Measurements from ENCODE around the gene DPP6.

The DPP6 gene

DNA sequence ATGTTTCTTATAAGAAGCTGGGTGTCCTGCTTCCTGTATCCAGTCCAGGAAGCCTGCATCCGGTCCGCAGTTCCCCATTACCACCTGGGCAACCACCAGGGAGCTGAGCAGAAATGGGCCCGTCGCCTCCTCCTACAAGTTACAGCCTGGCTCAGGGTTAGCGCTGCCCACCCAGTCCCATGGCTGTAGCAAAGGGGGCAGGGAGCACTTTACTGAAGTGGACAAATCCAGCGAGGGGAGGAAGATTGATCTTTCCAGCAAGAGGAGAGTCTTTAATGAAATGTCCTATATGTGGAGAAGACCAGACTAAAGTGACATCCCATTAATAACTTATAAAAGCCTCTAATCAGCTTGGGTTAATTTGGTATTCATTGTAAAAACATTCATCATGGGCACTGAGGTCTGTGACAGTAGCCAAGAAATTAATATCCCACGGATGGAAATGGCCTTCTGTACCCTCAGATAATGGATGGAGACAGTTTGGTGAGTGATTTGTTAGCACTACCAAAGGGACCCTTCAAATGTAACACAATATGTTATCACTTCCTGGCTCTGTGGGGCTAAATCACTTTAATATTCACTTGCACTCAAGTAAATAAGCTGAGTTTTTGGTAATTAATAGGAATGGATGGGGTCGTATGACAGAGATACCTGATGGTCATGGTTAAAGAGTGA lies 627.3 kb downstream of the DPP6 start:
- no peak for DNase-seq
- no peaks in the 10 kb centered on the region for H3K27me3 ChIP-seq (ENCODE audit: insufficient read depth, low read length, poor library complexity)
- no peaks in the 10 kb centered on the region for H3K79me1 ChIP-seq (ENCODE audit: low read length)
- no peaks in the 10 kb centered on the region for H3K79me2 ChIP-seq (ENCODE audit: control insufficient read depth, insufficient read depth, low read length)
- no peak overlapping the region for H2AK5ac ChIP-seq (ENCODE audit: low read length)
- H3K27ac ChIP-seq (ENCODE audit: low read depth, low read length): no peak overlapping the region
- no peak overlapping the region for H3K4ac ChIP-seq (ENCODE audit: low read depth, low read length)
- H3K23ac ChIP-seq (ENCODE audit: low read length): no peak overlapping the region
- no CpG with 5 or more reads among the region's 8 CpGs for WGBS (ENCODE audit: extremely low coverage, insufficient coverage, low lambda C conversion rate)
- H4K5ac ChIP-seq (ENCODE audit: low read length): no peak overlapping the region
- H3K56ac ChIP-seq (ENCODE audit: low read length): no peak overlapping the region
- H2BK15ac ChIP-seq (replicated peaks; ENCODE audit: low read depth): no peak overlapping the region
- no peaks in the 10 kb centered on the region for H3K36me3 ChIP-seq (ENCODE audit: control insufficient read depth, insufficient read depth, low read length)
- H4K8ac ChIP-seq (ENCODE audit: low read depth, low read length): no peak overlapping the region
- no peaks in the 10 kb centered on the region for H3K4me1 ChIP-seq (ENCODE audit: control insufficient read depth, low read depth, low read length)
- no peak overlapping the region for H2BK120ac ChIP-seq (ENCODE audit: low read depth, low read length)
- H3K18ac ChIP-seq (ENCODE audit: low read length): no peak overlapping the region
- H3K9ac ChIP-seq (ENCODE audit: low read length): no peak overlapping the region
- no peak overlapping the region for H2BK5ac ChIP-seq (ENCODE audit: low read length)
- H3K4me3 ChIP-seq (ENCODE audit: low read length): no peak overlapping the region
- H3K4me2 ChIP-seq (ENCODE audit: low read length): no peak overlapping the region

DNA sequence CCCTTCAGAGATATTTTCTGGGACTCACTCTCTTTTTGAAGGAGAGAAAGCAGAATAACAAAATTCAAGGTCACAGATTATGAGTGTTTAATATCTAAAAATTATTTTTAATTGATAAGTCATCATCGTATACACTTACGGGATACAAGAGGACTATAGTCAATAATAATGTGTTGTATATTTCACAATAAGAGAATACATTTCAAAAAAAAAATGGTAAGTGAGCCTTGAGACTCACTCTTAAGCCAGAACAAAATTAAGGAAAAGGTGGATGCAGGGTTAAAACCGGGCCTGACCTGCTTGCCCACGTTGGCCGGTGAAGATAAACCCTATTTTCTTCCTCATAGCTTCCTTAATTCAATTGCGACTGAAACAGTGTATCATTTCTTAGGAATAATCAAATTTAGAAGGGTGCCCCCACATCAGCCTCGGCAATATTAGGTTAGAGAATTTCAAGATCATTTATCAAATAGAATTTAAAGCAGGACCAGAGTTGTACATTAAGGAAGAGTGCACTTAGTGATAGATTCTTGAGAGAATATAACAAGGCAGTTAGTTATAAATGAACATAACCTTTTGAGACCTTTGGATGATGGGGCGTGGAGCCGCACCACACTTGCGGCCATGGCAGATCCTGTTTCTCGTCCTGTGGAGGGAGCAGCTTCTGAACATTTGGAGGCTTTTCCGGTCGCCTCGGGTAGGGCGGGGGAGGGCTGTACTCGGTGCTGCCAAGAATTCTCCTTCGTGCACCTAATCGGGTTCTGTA lies 628.9 kb downstream of the DPP6 start:
- peak; percentile 11 for DNase-seq
- Histone ChIP-seq H3K27me3 (ENCODE audit: insufficient read depth, low read length, poor library complexity) (no peaks in the 10 kb centered on the region), H3K4me1 (ENCODE audit: control insufficient read depth, low read depth, low read length) (no peaks in the 10 kb centered on the region), H2BK120ac (ENCODE audit: low read depth, low read length) (no peak overlapping the region), H4K8ac (ENCODE audit: low read depth, low read length) (no peak overlapping the region), H3K9ac (ENCODE audit: low read length) (no peak overlapping the region), H2BK5ac (ENCODE audit: low read length) (no peak overlapping the region), H3K36me3 (ENCODE audit: control insufficient read depth, insufficient read depth, low read length) (no peaks in the 10 kb centered on the region), H3K18ac (ENCODE audit: low read length) (no peak overlapping the region), H3K4ac (ENCODE audit: low read depth, low read length) (no peak overlapping the region), H3K4me3 (ENCODE audit: low read length) (no peak overlapping the region), H3K4me2 (ENCODE audit: low read length) (no peak overlapping the region), H2BK15ac (replicated peaks; ENCODE audit: low read depth) (no peak overlapping the region), H3K23ac (ENCODE audit: low read length) (no peak overlapping the region), H3K56ac (ENCODE audit: low read length) (no peak overlapping the region), H2AK5ac (ENCODE audit: low read length) (no peak overlapping the region), H4K5ac (ENCODE audit: low read length) (no peak overlapping the region), H3K79me1 (ENCODE audit: low read length) (no peaks in the 10 kb centered on the region), H3K27ac (ENCODE audit: low read depth, low read length) (no peak overlapping the region), H3K79me2 (ENCODE audit: control insufficient read depth, insufficient read depth, low read length) (no peaks in the 10 kb centered on the region)
- no CpG with 5 or more reads among the region's 18 CpGs for WGBS (ENCODE audit: extremely low coverage, insufficient coverage, low lambda C conversion rate)

DNA sequence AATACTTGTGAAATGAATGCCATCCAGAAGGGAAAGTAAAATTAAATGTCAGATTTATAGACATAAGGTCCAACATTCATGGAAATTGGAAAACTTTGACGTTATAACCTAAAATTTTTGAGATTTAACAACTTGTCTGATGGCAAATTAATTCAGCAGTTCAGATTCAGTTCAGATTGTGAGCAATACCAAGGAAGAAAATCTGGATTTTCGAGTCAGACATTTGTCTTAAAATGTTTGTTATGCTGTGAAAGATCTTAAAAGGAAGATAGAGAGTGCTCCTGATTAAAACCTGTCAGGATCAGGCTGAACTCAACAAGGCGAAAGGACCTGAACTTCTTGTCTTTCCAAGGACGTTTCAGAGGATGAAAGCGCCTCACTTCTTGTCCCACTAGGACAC lies 629.8 kb downstream of the DPP6 start:
- H4K8ac ChIP-seq (ENCODE audit: low read depth, low read length): no peak overlapping the region
- no peak overlapping the region for H2BK120ac ChIP-seq (ENCODE audit: low read depth, low read length)
- no CpG with 5 or more reads among the region's 5 CpGs for WGBS (ENCODE audit: extremely low coverage, insufficient coverage, low lambda C conversion rate)
- H2AK5ac ChIP-seq (ENCODE audit: low read length): no peak overlapping the region
- DNase-seq: no peak
- no peak overlapping the region for H4K5ac ChIP-seq (ENCODE audit: low read length)
- H3K56ac ChIP-seq (ENCODE audit: low read length): no peak overlapping the region
- H3K4me1 ChIP-seq (ENCODE audit: control insufficient read depth, low read depth, low read length): no peaks in the 10 kb centered on the region
- no peaks in the 10 kb centered on the region for H3K36me3 ChIP-seq (ENCODE audit: control insufficient read depth, insufficient read depth, low read length)
- H3K4ac ChIP-seq (ENCODE audit: low read depth, low read length): no peak overlapping the region
- H3K79me1 ChIP-seq (ENCODE audit: low read length): no peaks in the 10 kb centered on the region
- no peak overlapping the region for H3K18ac ChIP-seq (ENCODE audit: low read length)
- H2BK5ac ChIP-seq (ENCODE audit: low read length): no peak overlapping the region
- H3K79me2 ChIP-seq (ENCODE audit: control insufficient read depth, insufficient read depth, low read length): no peaks in the 10 kb centered on the region
- H3K27me3 ChIP-seq (ENCODE audit: insufficient read depth, low read length, poor library complexity): no peaks in the 10 kb centered on the region
- no peak overlapping the region for H3K9ac ChIP-seq (ENCODE audit: low read length)
- no peak overlapping the region for H3K4me2 ChIP-seq (ENCODE audit: low read length)
- H3K23ac ChIP-seq (ENCODE audit: low read length): no peak overlapping the region
- no peak overlapping the region for H3K4me3 ChIP-seq (ENCODE audit: low read length)
- H3K27ac ChIP-seq (ENCODE audit: low read depth, low read length): no peak overlapping the region
- H2BK15ac ChIP-seq (replicated peaks; ENCODE audit: low read depth): no peak overlapping the region

DNA sequence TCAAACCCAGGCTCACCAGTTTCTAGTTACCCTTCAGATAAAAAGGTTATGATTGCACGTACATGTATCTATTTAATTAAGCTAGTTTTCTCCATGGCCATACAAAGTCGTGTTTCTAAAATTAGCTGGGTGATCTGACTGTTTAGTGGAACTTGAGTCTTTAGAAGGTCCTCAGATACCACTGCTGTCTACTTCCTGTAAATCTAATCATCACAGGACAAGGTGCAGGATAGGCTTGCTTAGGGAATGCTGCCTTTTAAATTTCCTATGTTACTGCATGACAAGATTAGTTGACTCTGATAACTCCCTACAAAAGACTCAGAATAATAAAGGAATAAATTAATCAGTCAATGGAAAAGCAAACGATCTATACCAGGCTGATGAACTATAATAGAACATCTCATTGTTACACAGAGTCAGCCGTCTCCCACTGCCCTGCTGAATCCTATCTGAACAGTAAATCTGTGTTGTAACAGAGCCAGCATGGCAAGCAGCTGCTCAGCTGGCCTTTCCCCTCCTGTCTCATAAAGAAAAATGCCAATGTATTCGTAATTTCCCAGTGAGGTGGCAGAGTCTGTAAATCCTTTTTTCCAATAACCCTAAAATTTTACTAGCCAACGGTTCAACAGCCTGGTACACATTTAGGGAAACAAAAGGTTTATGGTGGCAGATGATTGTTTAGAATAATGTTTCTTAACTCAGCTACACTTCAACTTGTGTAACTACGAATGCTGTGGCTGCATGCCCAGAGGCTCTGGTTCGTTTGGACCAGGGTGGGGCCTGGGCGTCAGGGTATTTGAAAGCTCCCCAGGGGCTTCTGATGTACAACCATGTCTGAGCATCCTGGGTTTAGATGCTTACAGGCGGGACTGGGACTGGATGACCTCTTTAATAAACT lies 632.7 kb downstream of the DPP6 start:
- Histone ChIP-seq H3K18ac (ENCODE audit: low read length) (no peak overlapping the region), H3K4me1 (ENCODE audit: control insufficient read depth, low read depth, low read length) (no peaks in the 10 kb centered on the region), H3K36me3 (ENCODE audit: control insufficient read depth, insufficient read depth, low read length) (no peaks in the 10 kb centered on the region), H3K79me2 (ENCODE audit: control insufficient read depth, insufficient read depth, low read length) (no peaks in the 10 kb centered on the region), H2BK15ac (replicated peaks; ENCODE audit: low read depth) (no peak overlapping the region), H3K79me1 (ENCODE audit: low read length) (no peaks in the 10 kb centered on the region), H2BK120ac (ENCODE audit: low read depth, low read length) (no peak overlapping the region), H3K4me3 (ENCODE audit: low read length) (no peak overlapping the region), H3K27me3 (ENCODE audit: insufficient read depth, low read length, poor library complexity) (no peaks in the 10 kb centered on the region), H4K5ac (ENCODE audit: low read length) (no peak overlapping the region), H2AK5ac (ENCODE audit: low read length) (no peak overlapping the region), H3K4me2 (ENCODE audit: low read length) (no peak overlapping the region), H3K4ac (ENCODE audit: low read depth, low read length) (no peak overlapping the region), H4K8ac (ENCODE audit: low read depth, low read length) (no peak overlapping the region), H3K23ac (ENCODE audit: low read length) (no peak overlapping the region), H3K27ac (ENCODE audit: low read depth, low read length) (no peak overlapping the region), H3K9ac (ENCODE audit: low read length) (no peak overlapping the region), H2BK5ac (ENCODE audit: low read length) (no peak overlapping the region), H3K56ac (ENCODE audit: low read length) (no peak overlapping the region)
- DNase-seq: no peak
- no CpG with 5 or more reads among the region's 10 CpGs for WGBS (ENCODE audit: extremely low coverage, insufficient coverage, low lambda C conversion rate)

DNA sequence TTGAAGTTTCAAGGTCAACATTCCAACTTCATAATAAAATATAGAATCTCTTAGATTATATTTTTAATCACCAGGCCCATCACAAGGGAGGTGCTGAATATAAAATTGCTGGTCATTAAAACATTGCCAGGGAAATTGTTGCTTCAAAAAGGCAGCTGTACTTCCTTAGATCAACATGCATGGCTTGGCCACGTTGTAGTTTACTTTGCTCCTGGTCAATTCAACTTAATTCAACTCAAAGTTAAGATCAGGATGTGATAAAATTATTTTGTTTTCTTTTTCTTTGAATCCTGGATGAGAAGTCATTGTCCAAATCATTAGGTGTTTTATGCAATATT lies 633.3 kb downstream of the DPP6 start:
- H3K4me1 ChIP-seq (ENCODE audit: control insufficient read depth, low read depth, low read length): no peaks in the 10 kb centered on the region
- H4K5ac ChIP-seq (ENCODE audit: low read length): no peak overlapping the region
- H3K9ac ChIP-seq (ENCODE audit: low read length): no peak overlapping the region
- H3K4ac ChIP-seq (ENCODE audit: low read depth, low read length): no peak overlapping the region
- H3K27ac ChIP-seq (ENCODE audit: low read depth, low read length): no peak overlapping the region
- H2AK5ac ChIP-seq (ENCODE audit: low read length): no peak overlapping the region
- no peak for DNase-seq
- H3K4me2 ChIP-seq (ENCODE audit: low read length): no peak overlapping the region
- H3K4me3 ChIP-seq (ENCODE audit: low read length): no peak overlapping the region
- H3K27me3 ChIP-seq (ENCODE audit: insufficient read depth, low read length, poor library complexity): no peaks in the 10 kb centered on the region
- H4K8ac ChIP-seq (ENCODE audit: low read depth, low read length): no peak overlapping the region
- WGBS (ENCODE audit: extremely low coverage, insufficient coverage, low lambda C conversion rate): no CpG with 5 or more reads among the region's 1 CpG
- H2BK120ac ChIP-seq (ENCODE audit: low read depth, low read length): no peak overlapping the region
- H3K23ac ChIP-seq (ENCODE audit: low read length): no peak overlapping the region
- no peak overlapping the region for H3K18ac ChIP-seq (ENCODE audit: low read length)
- H3K79me2 ChIP-seq (ENCODE audit: control insufficient read depth, insufficient read depth, low read length): no peaks in the 10 kb centered on the region
- H3K56ac ChIP-seq (ENCODE audit: low read length): no peak overlapping the region
- H3K79me1 ChIP-seq (ENCODE audit: low read length): no peaks in the 10 kb centered on the region
- H2BK5ac ChIP-seq (ENCODE audit: low read length): no peak overlapping the region
- no peaks in the 10 kb centered on the region for H3K36me3 ChIP-seq (ENCODE audit: control insufficient read depth, insufficient read depth, low read length)
- H2BK15ac ChIP-seq (replicated peaks; ENCODE audit: low read depth): no peak overlapping the region
